H1 (cell line): Measurements from ENCODE around the gene SOX1.

Source experiments
- POLR2AphosphoS5 ChIP-seq: IDR thresholded peaks from 2 replicates; pipeline ENCODE4 v1.6.1; 2011; ENCODE audit warnings: low read depth, low read length
- SIN3A ChIP-seq, 2 experiments: IDR thresholded peaks in 1 of 2; conservative IDR thresholded peaks in 1 of 2; 2 replicates each; pipeline ENCODE4 v1.6.1; 2011 to 2012; ENCODE audit warnings: low read length in 2 of 2, improper control_type of control experiment in 1 of 2, low read depth in 1 of 2, mild to moderate bottlenecking in 1 of 2
- TF ChIP-seq, protein P1 (sequence below), 3 experiments: IDR thresholded peaks; 1 replicate in 2 of 3; 2 replicates in 1 of 3; pipeline versions ENCODE4 v1.5.1 to v1.6.1; 2011; ENCODE audit warnings: low read length in 3 of 3, mild to moderate bottlenecking in 3 of 3, inconsistent platforms in 2 of 3, low read depth in 1 of 3, moderate library complexity in 1 of 3; ENCODE audit not compliant: insufficient read depth in 1 of 3; ENCODE audit errors: control extremely low read depth in 1 of 3

- no peak for TF ChIP-seq POLR2AphosphoS5
- TF ChIP-seq, protein P1, sequence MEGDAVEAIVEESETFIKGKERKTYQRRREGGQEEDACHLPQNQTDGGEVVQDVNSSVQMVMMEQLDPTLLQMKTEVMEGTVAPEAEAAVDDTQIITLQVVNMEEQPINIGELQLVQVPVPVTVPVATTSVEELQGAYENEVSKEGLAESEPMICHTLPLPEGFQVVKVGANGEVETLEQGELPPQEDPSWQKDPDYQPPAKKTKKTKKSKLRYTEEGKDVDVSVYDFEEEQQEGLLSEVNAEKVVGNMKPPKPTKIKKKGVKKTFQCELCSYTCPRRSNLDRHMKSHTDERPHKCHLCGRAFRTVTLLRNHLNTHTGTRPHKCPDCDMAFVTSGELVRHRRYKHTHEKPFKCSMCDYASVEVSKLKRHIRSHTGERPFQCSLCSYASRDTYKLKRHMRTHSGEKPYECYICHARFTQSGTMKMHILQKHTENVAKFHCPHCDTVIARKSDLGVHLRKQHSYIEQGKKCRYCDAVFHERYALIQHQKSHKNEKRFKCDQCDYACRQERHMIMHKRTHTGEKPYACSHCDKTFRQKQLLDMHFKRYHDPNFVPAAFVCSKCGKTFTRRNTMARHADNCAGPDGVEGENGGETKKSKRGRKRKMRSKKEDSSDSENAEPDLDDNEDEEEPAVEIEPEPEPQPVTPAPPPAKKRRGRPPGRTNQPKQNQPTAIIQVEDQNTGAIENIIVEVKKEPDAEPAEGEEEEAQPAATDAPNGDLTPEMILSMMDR (IDR thresholded peaks at IDR 0.05; ENCODE audit: control extremely low read depth in 1 of 3, insufficient read depth in 1 of 3, low read depth in 1 of 3, low read length in 3 of 3) = no peak
- no peak for TF ChIP-seq SIN3A (conservative IDR thresholded peaks at IDR 0.05 in 1 of 2, IDR thresholded peaks at IDR 0.05 in 1 of 2; ENCODE audit: low read depth in 1 of 2, low read length in 2 of 2)
These were observed 13.7 kb upstream of the SOX1 start for GRCh38 chr13:112053167-112053743.
